Transverse colon (tissue), 4 donors: Measurements from ENCODE around the gene ADH6. TPM values are rescaled to one million over a fixed set of nuclear protein-coding genes. Genes with fewer than 3 reads are reported as not detected.
"Not testable (repeated sequence)": the region's sequence is repeated elsewhere in the genome, so short reads cannot be mapped to it uniquely, and the experiment has no call there.

Experiments
- DNase-seq: peaks from one replicate; pipeline ENCODE4 v3.0.0-alpha.2; 2019
- H3K27ac ChIP-seq, 4 donors: fragments of 200-600 bp; sonication (generic); 2 replicates each; pipeline ENCODE4 v1.5.1; 2016 to 2018; ENCODE audit warnings: inconsistent platforms in 4 of 4
- H3K27me3 ChIP-seq: fragments of 200-600 bp; sonication (generic); 2 replicates; pipeline ENCODE4 v1.5.1; 2017; ENCODE audit warnings: inconsistent platforms
- H3K36me3 ChIP-seq, 4 donors: fragments of 200-600 bp; sonication (generic); 2 replicates each; pipeline ENCODE4 v1.5.1; 2017 to 2019; ENCODE audit warnings: inconsistent platforms in 4 of 4
- H3K4me1 ChIP-seq, 4 donors: fragments of 200-600 bp; sonication (generic); 2 replicates each; pipeline ENCODE4 v1.5.1; 2017 to 2020; ENCODE audit warnings: inconsistent platforms in 4 of 4
- H3K4me3 ChIP-seq, 4 donors: fragments of 200-600 bp; sonication (generic); 1 replicate in 1 of 4; 2 replicates in 3 of 4; pipeline versions ENCODE4 v1.5.1 to v1.6.1; 2017 to 2019; ENCODE audit warnings: inconsistent platforms in 4 of 4
- H3K9me3 ChIP-seq, 2 donors: fragments of 200-600 bp; sonication (generic); 2 replicates each; pipeline ENCODE4 v1.5.1; 2017 to 2019; ENCODE audit warnings: inconsistent platforms in 2 of 2
- CTCF ChIP-seq, 5 experiments: fragments of 200-600 bp in 3 of 5; fragments of 450-650 bp in 2 of 5; sonication (generic) in 3 of 5; IDR thresholded peaks; 1 replicate in 2 of 5; 2 replicates in 3 of 5; pipeline ENCODE4 v1.5.1; 2016 to 2017; ENCODE audit warnings: antibody characterized with exemption in 5 of 5, inconsistent platforms in 3 of 5, mild to moderate bottlenecking in 2 of 5, moderate library complexity in 1 of 5
- EP300 ChIP-seq: sonication (generic); formaldehyde crosslinking; IDR thresholded peaks from one replicate; pipeline ENCODE4 v1.6.1; 2017; ENCODE audit warnings: antibody characterized with exemption, low read depth
- POLR2A ChIP-seq: fragments of 450-650 bp; IDR thresholded peaks from one replicate; pipeline ENCODE4 v1.6.1; 2016; ENCODE audit warnings: antibody characterized with exemption, mild to moderate bottlenecking, moderate library complexity
- POLR2AphosphoS5 ChIP-seq, 3 donors: sonication (generic); formaldehyde crosslinking; IDR thresholded peaks; one replicate each; pipeline ENCODE4 v1.6.1; 2016; ENCODE audit warnings: antibody characterized with exemption in 3 of 3
- WGBS, 2 donors: methylation state at CpG; one replicate each; pipeline ENCODE4 v1.1.5; 2018; ENCODE audit warnings: low coverage in 1 of 2; 5-methylcytosine and 5-hydroxymethylcytosine counted together
- in situ Hi-C, 4 donors: fragments of 200-750 bp; cut with MboI; loops; one replicate each; pipeline versions ENCODE4 v1.15.0 to v1.15.1; 2017; ENCODE audit warnings: low sequenced_read_pairs in 3 of 4, low pct_ligation_motif_present in 1 of 4, low pct_unique_long_range_greater_than_20kb in 1 of 4
- intact Hi-C: fragments of 100-400 bp; cut with DNase I; formaldehyde crosslinking; loops from one replicate; pipeline ENCODE4 v1.15.1; 2023; ENCODE audit warnings: low total_unique reads
- total RNA-seq, 4 donors: library from RNA; depleted of rRNA; stranded (reverse); fragments of >200 nt; gene quantifications; one replicate each; pipeline ENCODE4 v1.1.0, GENCODE V29; 2016

Gene ADH6
- total RNA-seq, 4 donors from 2014 or later, result 2.0 to 15.2 (median 8.6) TPM

- TF ChIP-seq POLR2A (no peak), EP300 (no peak), POLR2AphosphoS5 (IDR thresholded peaks at IDR 0.05) (no peak), CTCF (IDR thresholded peaks at IDR 0.05) (no peak)
- H3K36me3 ChIP-seq, result no peaks in the 10 kb centered on the region
- H3K27me3 ChIP-seq, result no peaks in the 10 kb centered on the region
- H3K27ac ChIP-seq, result no peak overlapping the region
- H3K4me3 ChIP-seq, result no peak overlapping the region
- in situ Hi-C loops (no loop called here), intact Hi-C loops (no loop called here)
- peaks cover 0 to 13% (median 2%) of the 10 kb centered on the region in 4 donors for H3K4me1 ChIP-seq
- 67 to 71% methylated on average over 2 of the region's 2 CpGs for WGBS, 2 donors
- DNase-seq, result no peak
- H3K9me3 ChIP-seq, result peaks cover 0 to 4% of the 10 kb centered on the region in 2 donors
Measured at GRCh38 chr4:99234331-99235010, 15.4 kb upstream of the ADH6 start.

GRCh38 chr4:99233397-99233796 lies 14.4 kb upstream of the ADH6 start:
- WGBS, 2 donors, result 83 to 91% methylated on average over 2 of the region's 2 CpGs
- H3K27me3 ChIP-seq, H3K27ac ChIP-seq, intact Hi-C loops, DNase-seq, H3K4me3 ChIP-seq, in situ Hi-C loops, H3K36me3 ChIP-seq, H3K9me3 ChIP-seq: not testable (repeated sequence)
- H3K4me1 ChIP-seq, result peaks cover 0 to 13% (median 2%) of the 10 kb centered on the region in 4 donors

GRCh38 chr4:99228706-99229105 lies 9.7 kb upstream of the ADH6 start:
- H3K36me3 ChIP-seq, in situ Hi-C loops, H3K4me3 ChIP-seq, H3K9me3 ChIP-seq, DNase-seq, H3K4me1 ChIP-seq, H3K27ac ChIP-seq, H3K27me3 ChIP-seq: not testable (repeated sequence)
- intact Hi-C loops, result loop anchor here (10.0 kb wide), 1 partner anchor 624 kb away; no protein-coding TSS in a partner anchor
- WGBS, 2 donors, result 80% methylated on average over 1 of the region's 1 CpG; no CpG with 5 or more reads in 1 of the 2 donors

GRCh38 chr4:99227646-99228045 lies 8.6 kb upstream of the ADH6 start:
- WGBS, 2 donors, result 86 to 94% methylated on average over 2 to 4 of the region's 4 CpGs
- H3K36me3 ChIP-seq, H3K27ac ChIP-seq, H3K4me3 ChIP-seq, DNase-seq, H3K27me3 ChIP-seq, H3K9me3 ChIP-seq, H3K4me1 ChIP-seq, in situ Hi-C loops: not testable (repeated sequence)
- intact Hi-C loops, result loop anchor here (10.0 kb wide), 1 partner anchor 623 kb away; no protein-coding TSS in a partner anchor

GRCh38 chr4:99221980-99222379 lies 2.9 kb upstream of the ADH6 start:
- in situ Hi-C loops, result no loop called here
- H3K27ac ChIP-seq, result peak overlapping the region in 3 of 4 donors; percentile 4 to 26 (median 15)
- intact Hi-C loops, result loop anchor here (10.0 kb wide), 1 partner anchor 617 kb away; no protein-coding TSS in a partner anchor
- TF ChIP-seq EP300, result no peak
- TF ChIP-seq POLR2A, result no peak
- TF ChIP-seq POLR2AphosphoS5 (IDR thresholded peaks at IDR 0.05), result no peak
- no peak for TF ChIP-seq CTCF (IDR thresholded peaks at IDR 0.05)
- DNase-seq, result no peak
- H3K27me3 ChIP-seq, result no peaks in the 10 kb centered on the region
- H3K4me1 ChIP-seq, result peaks cover 8 to 31% (median 14%) of the 10 kb centered on the region in 4 donors
- H3K4me3 ChIP-seq, result no peak overlapping the region
- no peaks in the 10 kb centered on the region for H3K36me3 ChIP-seq
- 21 to 31% methylated on average over 1 of the region's 1 CpG for WGBS, 2 donors
- H3K9me3 ChIP-seq, result no peaks in the 10 kb centered on the region
